AG04449 (cell line): ENCODE measurements around the gene THUMPD1.
"Not testable (repeated sequence)": the region's sequence is repeated elsewhere in the genome, so short reads cannot be mapped to it uniquely, and the experiment has no call there.

Experiments used
- CTCF ChIA-PET: fragments of 350-600 bp; formaldehyde crosslinking; extraction: SDS; loops from one replicate; lab custom pipeline; 2021; ENCODE audit warnings: antibody characterized with exemption; lab: Yijun Ruan, JAX
- POLR2A ChIA-PET: fragments of 400-600, 350-600 bp; formaldehyde crosslinking; extraction: SDS; loops from one replicate; lab custom pipeline; 2020; ENCODE audit warnings: antibody characterized with exemption, inconsistent platforms; lab: Yijun Ruan, JAX
- DNase-seq: peaks from one replicate; pipeline ENCODE4 v3.0.0-alpha.2; 2010; ENCODE audit warnings: low read depth, low spot score
- H3K4me3 ChIP-seq: 2 replicates; pipeline ENCODE4 v1.5.1; 2011; ENCODE audit warnings: low read depth, mild to moderate bottlenecking, control low read depth, low read length
- TF ChIP-seq, protein P1 (sequence below): IDR thresholded peaks from one replicate; pipeline ENCODE4 v1.5.1; 2011; ENCODE audit warnings: mild to moderate bottlenecking, moderate library complexity, low read length, control low read depth, inconsistent platforms; ENCODE audit not compliant: insufficient read depth; ENCODE audit errors: missing control alignments

THUMPD1 gene

DNA sequence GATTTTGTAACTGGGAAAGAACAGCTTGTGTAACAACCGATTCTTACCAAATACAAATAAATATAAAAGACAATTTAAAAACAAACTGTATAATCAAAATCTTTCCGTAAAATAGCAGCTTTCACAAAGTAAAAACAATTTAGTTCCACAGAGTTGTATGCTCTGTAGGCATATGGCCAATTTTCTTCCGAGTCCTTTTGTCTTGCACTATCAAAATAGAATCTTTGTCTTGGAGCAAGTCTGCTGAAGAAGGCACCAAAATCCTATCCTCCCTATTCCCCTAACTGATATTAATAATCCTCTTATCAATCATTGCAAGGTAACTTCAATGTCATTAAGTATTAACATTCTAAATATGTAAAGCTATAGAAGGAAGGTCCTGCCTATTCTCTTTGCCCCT lies 7.6 kb downstream of the THUMPD1 start:
- TF ChIP-seq, protein P1, sequence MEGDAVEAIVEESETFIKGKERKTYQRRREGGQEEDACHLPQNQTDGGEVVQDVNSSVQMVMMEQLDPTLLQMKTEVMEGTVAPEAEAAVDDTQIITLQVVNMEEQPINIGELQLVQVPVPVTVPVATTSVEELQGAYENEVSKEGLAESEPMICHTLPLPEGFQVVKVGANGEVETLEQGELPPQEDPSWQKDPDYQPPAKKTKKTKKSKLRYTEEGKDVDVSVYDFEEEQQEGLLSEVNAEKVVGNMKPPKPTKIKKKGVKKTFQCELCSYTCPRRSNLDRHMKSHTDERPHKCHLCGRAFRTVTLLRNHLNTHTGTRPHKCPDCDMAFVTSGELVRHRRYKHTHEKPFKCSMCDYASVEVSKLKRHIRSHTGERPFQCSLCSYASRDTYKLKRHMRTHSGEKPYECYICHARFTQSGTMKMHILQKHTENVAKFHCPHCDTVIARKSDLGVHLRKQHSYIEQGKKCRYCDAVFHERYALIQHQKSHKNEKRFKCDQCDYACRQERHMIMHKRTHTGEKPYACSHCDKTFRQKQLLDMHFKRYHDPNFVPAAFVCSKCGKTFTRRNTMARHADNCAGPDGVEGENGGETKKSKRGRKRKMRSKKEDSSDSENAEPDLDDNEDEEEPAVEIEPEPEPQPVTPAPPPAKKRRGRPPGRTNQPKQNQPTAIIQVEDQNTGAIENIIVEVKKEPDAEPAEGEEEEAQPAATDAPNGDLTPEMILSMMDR, result no peak
- ChIA-PET POLR2A (no interaction called here), CTCF (no interaction called here)
- no peak overlapping the region for H3K4me3 ChIP-seq
- DNase-seq, result no peak

DNA sequence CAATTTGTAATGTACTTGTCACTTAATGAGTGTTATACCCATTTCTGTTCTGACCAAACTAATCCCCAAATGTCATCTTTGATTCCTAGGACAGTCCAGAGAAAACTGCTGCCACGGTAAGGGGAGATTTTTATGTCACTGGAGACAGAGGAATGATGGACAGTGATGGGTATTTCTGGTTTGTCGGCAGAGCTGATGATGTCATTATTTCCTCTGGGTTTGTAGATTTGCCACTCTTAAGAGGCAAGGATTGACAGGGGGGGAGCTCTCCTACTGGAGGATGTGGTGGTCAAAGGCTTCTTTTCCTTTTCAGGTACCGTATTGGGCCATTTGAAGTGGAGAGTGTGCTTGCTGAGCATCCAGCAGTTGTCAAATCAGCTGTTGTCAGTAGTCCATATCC lies 12.5 kb downstream of the THUMPD1 start:
- no peak overlapping the region for H3K4me3 ChIP-seq
- DNase-seq, result no peak
- POLR2A ChIA-PET, result no interaction called here
- CTCF ChIA-PET, result no interaction called here
- TF ChIP-seq, protein P1, result no peak

DNA sequence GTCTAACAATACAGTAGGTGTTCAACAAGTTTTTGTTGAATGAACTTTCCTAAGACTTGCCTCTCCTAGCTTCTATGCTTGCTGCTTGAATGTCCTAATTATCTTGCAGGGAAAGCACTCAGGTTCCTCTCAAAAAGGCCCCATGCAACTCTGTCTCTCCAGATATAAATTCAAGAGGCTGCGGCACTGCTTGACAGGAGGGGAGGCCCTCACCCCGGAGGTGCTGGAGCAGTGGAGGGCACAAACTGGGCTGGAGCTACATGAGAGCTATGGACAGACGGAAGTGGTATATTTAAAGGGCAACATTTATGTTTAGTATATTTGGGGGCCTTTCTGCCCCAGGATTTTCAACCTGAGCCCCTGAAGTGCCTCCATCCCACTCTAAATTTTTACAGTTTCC lies 14.4 kb downstream of the THUMPD1 start:
- H3K4me3 ChIP-seq, result no peak overlapping the region
- ChIA-PET POLR2A (no interaction called here), CTCF (interaction anchor here (0.6 kb wide), 1 partner anchor 9 kb away, joined by 3 read pairs; no protein-coding TSS in a partner anchor)
- TF ChIP-seq, protein P1, result no peak
- DNase-seq, result no peak

DNA sequence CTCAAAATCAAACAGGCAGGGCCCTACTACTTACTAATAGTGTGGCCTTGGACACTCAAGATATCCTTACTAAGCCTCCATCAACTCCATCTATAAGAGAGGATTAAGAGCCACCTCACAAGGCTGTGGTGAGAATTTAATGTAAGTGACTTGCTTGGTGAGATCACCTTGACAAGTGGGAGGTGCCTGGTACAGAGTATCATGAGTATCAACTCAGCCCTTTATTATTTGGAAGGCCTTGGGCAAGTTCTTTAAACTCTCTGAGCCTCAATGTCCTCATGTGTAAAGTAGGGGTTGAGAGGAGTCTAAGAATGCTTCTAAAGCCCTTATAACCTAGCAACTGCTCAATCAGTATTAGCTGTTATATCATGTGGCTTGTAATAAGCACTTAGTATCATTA lies 15.0 kb downstream of the THUMPD1 start:
- POLR2A ChIA-PET, result no interaction called here
- TF ChIP-seq, protein P1, result no peak
- DNase-seq, result no peak
- CTCF ChIA-PET, result interaction anchor here (0.6 kb wide), 1 partner anchor 10 kb away, joined by 3 read pairs; no protein-coding TSS in a partner anchor
- no peak overlapping the region for H3K4me3 ChIP-seq

DNA sequence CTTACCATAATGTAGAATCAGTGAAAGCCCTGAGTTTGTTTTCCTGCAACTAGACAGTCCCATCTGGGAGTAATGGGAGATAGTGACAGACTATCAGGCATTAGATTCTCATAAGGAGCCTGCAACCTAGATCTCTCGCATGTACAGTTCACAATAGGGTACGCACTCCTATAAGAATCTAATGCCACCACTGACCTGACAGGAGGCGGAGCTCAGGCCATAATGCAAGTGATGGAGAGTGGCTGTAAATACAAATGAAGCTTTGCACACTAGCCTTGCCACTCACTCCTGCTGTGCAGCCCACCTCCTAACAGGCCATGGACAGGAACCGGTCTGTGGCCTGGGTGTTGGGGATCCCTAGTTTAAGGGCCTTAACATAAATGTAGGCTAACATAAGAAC lies 21.4 kb downstream of the THUMPD1 start:
- H3K4me3 ChIP-seq, result no peak overlapping the region
- DNase-seq, result no peak
- ChIA-PET POLR2A (no interaction called here), CTCF (no interaction called here)
- TF ChIP-seq, protein P1, result no peak

DNA sequence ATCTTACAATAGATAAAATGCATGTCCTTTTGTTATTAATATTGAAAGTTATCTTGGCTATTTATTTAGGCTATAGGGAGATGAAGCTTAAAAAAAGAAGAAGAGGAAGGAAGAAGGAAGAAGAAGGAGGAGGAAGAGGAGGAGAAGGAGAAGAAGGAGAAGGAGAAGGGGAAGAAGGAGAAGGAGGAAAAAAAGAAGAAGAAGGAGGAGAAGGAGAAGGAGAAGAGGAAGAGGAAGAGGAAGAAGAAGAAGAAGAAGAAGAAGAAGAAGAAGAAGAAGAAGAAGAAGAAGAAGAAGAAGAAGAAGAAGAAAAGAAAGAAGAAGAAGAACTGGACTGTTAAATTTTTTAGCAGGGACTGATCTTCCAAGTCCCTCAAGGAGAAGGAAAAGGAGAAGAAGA lies 23.9 kb downstream of the THUMPD1 start:
- CTCF ChIA-PET, POLR2A ChIA-PET, DNase-seq, H3K4me3 ChIP-seq: not testable (repeated sequence)

DNA sequence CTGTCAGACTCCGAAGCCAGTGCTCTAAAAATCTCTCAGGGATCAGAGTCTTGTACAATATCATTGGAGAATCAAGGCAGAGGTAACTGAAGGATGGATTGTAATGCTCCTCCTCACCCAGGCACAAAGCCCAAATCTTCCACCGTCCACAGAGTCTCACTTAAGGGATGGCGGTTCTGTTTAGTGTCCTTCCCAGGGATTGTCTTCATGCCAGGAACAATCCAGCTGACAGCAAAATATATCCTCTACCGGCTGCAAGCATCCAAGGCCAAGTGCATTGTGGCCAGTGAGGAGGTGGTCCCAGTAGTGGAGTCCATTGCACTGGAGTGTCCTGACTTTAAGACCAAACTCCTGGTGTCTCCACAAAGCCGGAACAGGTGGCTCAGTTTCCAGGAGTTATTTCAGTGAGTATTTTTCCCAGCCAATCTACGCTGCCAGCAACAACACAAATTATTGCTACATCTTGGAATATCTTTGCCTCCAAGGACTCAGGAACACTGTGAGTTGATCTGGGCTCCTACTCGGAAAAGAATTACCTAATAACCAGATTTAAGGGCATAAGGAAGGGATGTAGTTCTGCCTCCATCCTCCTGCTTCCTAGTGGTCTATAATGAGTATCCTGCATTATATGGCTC lies 30.2 kb downstream of the THUMPD1 start:
- TF ChIP-seq, protein P1, result no peak
- ChIA-PET CTCF (no interaction called here), POLR2A (no interaction called here)
- H3K4me3 ChIP-seq, result no peak overlapping the region
- DNase-seq, result no peak

DNA sequence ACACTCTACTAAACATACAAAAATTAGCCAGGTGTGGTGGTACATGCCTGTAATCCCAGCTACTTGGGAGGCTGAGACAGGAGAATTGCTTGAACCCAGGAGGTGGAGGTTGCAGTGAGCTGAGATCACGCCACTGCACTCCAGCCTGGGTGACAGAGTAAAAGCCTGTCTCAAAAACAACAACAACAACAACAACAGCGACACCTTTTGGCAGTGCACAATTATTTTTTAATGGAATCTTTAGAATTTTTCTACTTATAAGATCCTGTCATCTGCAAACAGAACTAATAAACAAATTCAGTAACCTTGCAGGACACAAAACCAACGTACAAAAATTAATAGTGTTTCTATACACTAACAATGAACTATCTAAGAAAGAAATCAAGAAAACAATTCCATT lies 33.5 kb downstream of the THUMPD1 start:
- DNase-seq, POLR2A ChIA-PET, H3K4me3 ChIP-seq: not testable (repeated sequence)
- CTCF ChIA-PET, result interaction anchor here (2.4 kb wide), 1 partner anchor 32 kb away, joined by 4 read pairs; no protein-coding TSS in a partner anchor
